Medulla oblongata (tissue), 1 donor: Measurements from ENCODE around the gene ZBTB32.
"Not testable (repeated sequence)": the region's sequence is repeated elsewhere in the genome, so short reads cannot be mapped to it uniquely, and the experiment has no call there.

Experiments used
- DNase-seq: peaks from one replicate; pipeline ENCODE4 v3.0.0-alpha.2; 2015; ENCODE audit errors: extremely low spot score

The ZBTB32 gene

GRCh38 chr19:35704218-35704617, at the start of gene ZBTB32:
TSS of gene ZBTB32 (plus strand) at chr19:35704558. CDS start at chr19:35714627, 10,069 bp downstream.
- no peak for DNase-seq

- not testable (repeated sequence) for DNase-seq
Observed at GRCh38 chr19:35654828-35655227, 49.5 kb upstream of the ZBTB32 start.

GRCh38 chr19:35655600-35655999, 48.8 kb upstream of the ZBTB32 start:
- DNase-seq: no peak

GRCh38 chr19:35656700-35657099, 47.7 kb upstream of the ZBTB32 start:
- DNase-seq: no peak

- no peak for DNase-seq
Observed at GRCh38 chr19:35657904-35658700, 46.3 kb upstream of the ZBTB32 start.

GRCh38 chr19:35661995-35662340, 42.4 kb upstream of the ZBTB32 start:
- no peak for DNase-seq

GRCh38 chr19:35663981-35664380, 40.4 kb upstream of the ZBTB32 start:
- DNase-seq: no peak

GRCh38 chr19:35665157-35665556, 39.2 kb upstream of the ZBTB32 start:
- no peak for DNase-seq

- no peak for DNase-seq
Observed at GRCh38 chr19:35665604-35666003, 38.8 kb upstream of the ZBTB32 start.

- no peak for DNase-seq
Observed at GRCh38 chr19:35666251-35666913, 38.0 kb upstream of the ZBTB32 start, which contains the start of gene UPK1A. TSS of gene UPK1A (plus strand) at chr19:35666517. CDS start at chr19:35666813, 296 bp downstream.

- DNase-seq: no peak
Observed at GRCh38 chr19:35669566-35669965, 34.8 kb upstream of the ZBTB32 start.

- no peak for DNase-seq
Observed at GRCh38 chr19:35669974-35670373, 34.4 kb upstream of the ZBTB32 start.

GRCh38 chr19:35670686-35671085, 33.7 kb upstream of the ZBTB32 start:
- no peak for DNase-seq

GRCh38 chr19:35671818-35672217, 32.5 kb upstream of the ZBTB32 start:
- DNase-seq: no peak

GRCh38 chr19:35673121-35673804, 31.1 kb upstream of the ZBTB32 start:
- DNase-seq: no peak

- no peak for DNase-seq
Observed at GRCh38 chr19:35675589-35676140, 28.7 kb upstream of the ZBTB32 start.

- no peak for DNase-seq
Observed at GRCh38 chr19:35689836-35690235, 14.5 kb upstream of the ZBTB32 start.

- not testable (repeated sequence) for DNase-seq
Observed at GRCh38 chr19:35691106-35691505, 13.3 kb upstream of the ZBTB32 start.

GRCh38 chr19:35692010-35692409, 12.3 kb upstream of the ZBTB32 start:
- DNase-seq: no peak

GRCh38 chr19:35693422-35693821, 10.9 kb upstream of the ZBTB32 start:
- no peak for DNase-seq

GRCh38 chr19:35693835-35694599, 10.3 kb upstream of the ZBTB32 start:
- DNase-seq: peak; percentile 94
